Lower leg skin (tissue), 3 donors: Measurements from ENCODE around the gene MAD1L1.

Experiments used
- CTCF ChIP-seq, 3 donors: fragments of 450-650 bp; IDR thresholded peaks; one replicate each; pipeline ENCODE4 v1.5.1; 2016; ENCODE audit warnings: antibody characterized with exemption in 3 of 3, mild to moderate bottlenecking in 3 of 3, moderate library complexity in 2 of 3
- POLR2A ChIP-seq, 2 donors: fragments of 450-650 bp; IDR thresholded peaks; one replicate each; pipeline ENCODE4 v1.6.1; 2016 to 2017; ENCODE audit warnings: antibody characterized with exemption in 2 of 2, mild to moderate bottlenecking in 1 of 2, moderate library complexity in 1 of 2

- TF ChIP-seq CTCF (IDR thresholded peaks at IDR 0.05) (no peak), POLR2A (IDR thresholded peaks at IDR 0.05) (no peak)
These were observed 321.2 kb downstream of the MAD1L1 start for GRCh38 chr7:1911571-1911970.
